Sigmoid colon (tissue), 7 donors: ENCODE measurements around the gene HMGB2. TPM values are rescaled to one million over a fixed set of nuclear protein-coding genes. Genes with fewer than 3 reads are reported as not detected.

Experiments used
- DNase-seq: peaks from one replicate; pipeline ENCODE4 v3.0.0-alpha.2; 2019
- H3K27ac ChIP-seq, 4 donors: fragments of 200-600 bp; sonication (generic); one replicate each; pipeline ENCODE4 v1.5.1; 2016 to 2019; ENCODE audit warnings: mild to moderate bottlenecking in 1 of 4
- H3K27me3 ChIP-seq, 3 donors: fragments of 200-600 bp; sonication (generic); one replicate each; pipeline ENCODE4 v1.5.1; 2019; ENCODE audit warnings: mild to moderate bottlenecking in 1 of 3
- H3K36me3 ChIP-seq, 4 donors: fragments of 200-600 bp; sonication (generic); one replicate each; pipeline ENCODE4 v1.5.1; 2016 to 2019
- H3K4me1 ChIP-seq, 4 donors: fragments of 200-600 bp; sonication (generic); one replicate each; pipeline ENCODE4 v1.5.1; 2017 to 2019
- H3K4me3 ChIP-seq, 4 donors: fragments of 200-600 bp; sonication (generic); one replicate each; pipeline ENCODE4 v1.5.1; 2017 to 2019; ENCODE audit warnings: mild to moderate bottlenecking in 2 of 4, moderate library complexity in 1 of 4
- H3K9me3 ChIP-seq, 4 donors: fragments of 200-600 bp in 3 of 4; sonication (generic) in 3 of 4; one replicate each; pipeline versions ENCODE4 v1.5.1 to v1.6.1; 2013 to 2019
- CTCF ChIP-seq, 4 experiments: fragments of 450-650 bp in 3 of 4; fragments of 200-600 bp in 1 of 4; IDR thresholded peaks; one replicate each; pipeline ENCODE4 v1.5.1; 2016 to 2019; ENCODE audit warnings: antibody characterized with exemption in 4 of 4, mild to moderate bottlenecking in 3 of 4, moderate library complexity in 2 of 4
- EP300 ChIP-seq, 4 donors: sonication (generic); formaldehyde crosslinking; IDR thresholded peaks; one replicate each; pipeline ENCODE4 v1.6.1; 2017; ENCODE audit warnings: antibody characterized with exemption in 4 of 4
- POLR2A ChIP-seq, 2 donors: fragments of 450-650 bp; IDR thresholded peaks; one replicate each; pipeline ENCODE4 v1.6.1; 2016; ENCODE audit warnings: antibody characterized with exemption in 2 of 2, mild to moderate bottlenecking in 2 of 2, moderate library complexity in 2 of 2
- POLR2AphosphoS5 ChIP-seq, 4 donors: sonication (generic); formaldehyde crosslinking; IDR thresholded peaks; one replicate each; pipeline ENCODE4 v1.6.1; 2017; ENCODE audit warnings: antibody characterized with exemption in 4 of 4
- WGBS, 2 donors: extraction: QIAGEN DNeasy Blood & Tissue Kit; methylation state at CpG; one replicate each; pipeline ENCODE4 v1.1.7; 2013; 5-methylcytosine and 5-hydroxymethylcytosine counted together
- intact Hi-C: fragments of 100-400 bp; cut with DNase I; formaldehyde crosslinking; loops from one replicate; pipeline ENCODE4 v1.15.1; 2023
- polyA plus RNA-seq, 3 donors: library from polyadenylated mRNA; stranded (reverse); fragments of 200-250 nt; gene quantifications; one replicate each; pipeline ENCODE4 v1.2.3, GENCODE V29; 2013
- total RNA-seq, 4 donors: library from RNA; depleted of rRNA; stranded (reverse); fragments of >200 nt; gene quantifications; one replicate each; pipeline ENCODE4 v1.1.0, GENCODE V29; 2016
- donor health status: healthy with polysubstance abuse.
- donor health status: Bipolar disorder and iron deficiency.
- donor health status: healthy.

HMGB2 gene
- total and polyA plus RNA-seq, 7 donors, result 45.1 to 255 (median 74.7) TPM

GRCh38 chr4:173294444-173294843 is 39.7 kb downstream of the HMGB2 start:
- Histone ChIP-seq H3K27me3 (no peaks in the 10 kb centered on the region), H3K4me1 (no peaks in the 10 kb centered on the region), H3K9me3 (no peaks in the 10 kb centered on the region), H3K36me3 (peaks cover 0 to 6% (median 0%) of the 10 kb centered on the region in 4 donors), H3K27ac (no peak overlapping the region), H3K4me3 (no peak overlapping the region)
- intact Hi-C loops, result no loop called here
- TF ChIP-seq EP300 (IDR thresholded peaks at IDR 0.05) (no peak), CTCF (IDR thresholded peaks at IDR 0.05) (no peak), POLR2AphosphoS5 (IDR thresholded peaks at IDR 0.05) (no peak), POLR2A (IDR thresholded peaks at IDR 0.05) (no peak)
- WGBS, 2 donors, result 80 to 91% methylated on average over 1 of the region's 1 CpG
- no peak for DNase-seq

GRCh38 chr4:173293663-173294062 is 40.5 kb downstream of the HMGB2 start:
- no peaks in the 10 kb centered on the region for H3K4me1 ChIP-seq
- no peaks in the 10 kb centered on the region for H3K9me3 ChIP-seq
- WGBS, 2 donors, result 91 to 92% methylated on average over 7 of the region's 7 CpGs
- H3K36me3 ChIP-seq, result peaks cover 0 to 6% (median 0%) of the 10 kb centered on the region in 4 donors
- no peaks in the 10 kb centered on the region for H3K27me3 ChIP-seq
- TF ChIP-seq CTCF (IDR thresholded peaks at IDR 0.05) (no peak), POLR2AphosphoS5 (IDR thresholded peaks at IDR 0.05) (no peak), EP300 (IDR thresholded peaks at IDR 0.05) (no peak), POLR2A (IDR thresholded peaks at IDR 0.05) (no peak)
- H3K4me3 ChIP-seq, result no peak overlapping the region
- no peak for DNase-seq
- no peak overlapping the region for H3K27ac ChIP-seq
- intact Hi-C loops, result no loop called here

- no peaks in the 10 kb centered on the region for H3K4me1 ChIP-seq
- 96 to 97% methylated on average over 5 of the region's 5 CpGs for WGBS, 2 donors
- DNase-seq, result no peak
Measured at GRCh38 chr4:173291899-173292298, 42.3 kb downstream of the HMGB2 start.

GRCh38 chr4:173289353-173289727 is 44.8 kb downstream of the HMGB2 start:
- Histone ChIP-seq H3K9me3 (no peaks in the 10 kb centered on the region), H3K27ac (no peak overlapping the region), H3K4me1 (no peaks in the 10 kb centered on the region), H3K36me3 (no peaks in the 10 kb centered on the region), H3K4me3 (no peak overlapping the region), H3K27me3 (no peaks in the 10 kb centered on the region)
- TF ChIP-seq POLR2A (IDR thresholded peaks at IDR 0.05) (no peak), CTCF (IDR thresholded peaks at IDR 0.05) (no peak), POLR2AphosphoS5 (IDR thresholded peaks at IDR 0.05) (no peak), EP300 (IDR thresholded peaks at IDR 0.05) (no peak)
- intact Hi-C loops, result no loop called here
- DNase-seq, result no peak
- WGBS, 2 donors, result 64 to 67% methylated on average over 4 of the region's 4 CpGs

More at GRCh38 chr4:173291899-173292298, 42.3 kb downstream of the HMGB2 start:
- peaks cover 0 to 6% (median 0%) of the 10 kb centered on the region in 4 donors for H3K36me3 ChIP-seq
- intact Hi-C loops, result no loop called here
- H3K27ac ChIP-seq, result no peak overlapping the region
- H3K27me3 ChIP-seq, result no peaks in the 10 kb centered on the region
- no peak overlapping the region for H3K4me3 ChIP-seq
- TF ChIP-seq POLR2A (IDR thresholded peaks at IDR 0.05) (no peak), EP300 (IDR thresholded peaks at IDR 0.05) (no peak), POLR2AphosphoS5 (IDR thresholded peaks at IDR 0.05) (no peak), CTCF (IDR thresholded peaks at IDR 0.05) (no peak)
- no peaks in the 10 kb centered on the region for H3K9me3 ChIP-seq

GRCh38 chr4:173288698-173289352 is 45.3 kb downstream of the HMGB2 start:
- no peaks in the 10 kb centered on the region for H3K9me3 ChIP-seq
- H3K4me3 ChIP-seq, result no peak overlapping the region
- no peak for TF ChIP-seq EP300 (IDR thresholded peaks at IDR 0.05)
- no peak for TF ChIP-seq POLR2AphosphoS5 (IDR thresholded peaks at IDR 0.05)
- no peak for TF ChIP-seq POLR2A (IDR thresholded peaks at IDR 0.05)
- no peak for TF ChIP-seq CTCF (IDR thresholded peaks at IDR 0.05)
- H3K4me1 ChIP-seq, result no peaks in the 10 kb centered on the region
- no peaks in the 10 kb centered on the region for H3K27me3 ChIP-seq
- WGBS, 2 donors, result 86 to 91% methylated on average over 3 of the region's 3 CpGs
- no peak for DNase-seq
- intact Hi-C loops, result no loop called here
- no peaks in the 10 kb centered on the region for H3K36me3 ChIP-seq
- no peak overlapping the region for H3K27ac ChIP-seq
